ENCODE results near the gene NFX1.
"Not testable (repeated sequence)": the region's sequence is repeated elsewhere in the genome, so short reads cannot be mapped to it uniquely, and the experiment has no call there.

The NFX1 gene

DNA sequence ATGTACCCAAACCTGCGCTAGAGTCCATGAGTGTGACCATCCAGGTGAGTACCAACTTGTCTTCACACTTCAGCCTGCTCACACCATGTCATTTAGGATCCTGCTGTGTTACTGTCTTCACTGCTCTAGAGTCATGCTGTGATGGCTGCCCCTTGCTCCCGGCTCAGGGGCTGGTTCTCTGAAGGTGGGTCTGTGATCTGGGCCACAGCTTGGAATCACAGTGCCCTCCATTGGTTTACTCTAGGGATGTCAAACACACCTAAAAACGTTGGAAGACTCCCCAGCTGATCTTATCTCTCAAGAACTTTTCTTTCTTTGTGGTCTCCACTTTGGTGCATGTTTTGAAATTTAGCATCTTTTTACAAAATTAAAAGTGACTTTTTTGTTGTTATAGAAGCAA lies 53.8 kb downstream of the NFX1 start:
- Mint-ChIP-seq H3K27ac (no peak overlapping the region), H3K27me3 (no peaks in the 10 kb centered on the region), H3K4me1 (peaks cover 6% of the 10 kb centered on the region), H3K36me3 (ENCODE audit: low read depth) (peaks cover 75% of the 10 kb centered on the region), H3K4me3 (no peak overlapping the region), H3K9me3 (peaks cover 18% of the 10 kb centered on the region)
- ATAC-seq = no peak
- no peak for DNase-seq

GRCh38 chr9:33346564-33346963 lies 56.2 kb downstream of the NFX1 start:
- Mint-ChIP-seq H3K27me3 (no peaks in the 10 kb centered on the region), H3K9me3 (no peaks in the 10 kb centered on the region), H3K36me3 (ENCODE audit: low read depth) (peaks cover 62% of the 10 kb centered on the region), H3K4me1 (peaks cover 9% of the 10 kb centered on the region), H3K27ac (no peak overlapping the region), H3K4me3 (no peak overlapping the region)
- ATAC-seq (no peak), DNase-seq (no peak)

DNA sequence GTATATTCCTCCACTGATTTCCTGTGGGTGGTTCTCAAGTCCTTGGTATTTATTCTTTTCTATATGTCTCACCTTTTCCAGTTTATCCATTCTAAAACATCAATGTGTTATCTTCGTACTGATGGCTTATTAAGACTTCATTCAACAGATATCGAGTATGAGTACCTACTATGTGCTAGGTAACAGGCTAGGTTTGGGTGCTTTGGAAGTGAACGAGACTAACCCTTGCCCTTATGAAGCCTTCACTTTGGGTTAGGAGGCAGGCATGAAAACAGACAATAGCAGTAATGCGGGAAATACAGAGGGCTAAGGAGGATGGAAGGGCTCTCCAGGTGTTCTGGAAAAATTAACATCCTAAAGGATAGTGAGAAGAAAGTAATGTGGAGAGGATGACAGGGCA lies 58.7 kb downstream of the NFX1 start:
- Mint-ChIP-seq H3K36me3 (ENCODE audit: low read depth) (peaks cover 49% of the 10 kb centered on the region), H3K9me3 (no peaks in the 10 kb centered on the region), H3K27me3 (no peaks in the 10 kb centered on the region), H3K27ac (peak overlapping the region; percentile 27), H3K4me3 (no peak overlapping the region), H3K4me1 (peaks cover 3% of the 10 kb centered on the region)
- no peak for DNase-seq
- no peak for ATAC-seq

- H3K9me3 Mint-ChIP-seq = no peaks in the 10 kb centered on the region
- H3K36me3 Mint-ChIP-seq (ENCODE audit: low read depth) = peaks cover 51% of the 10 kb centered on the region
- H3K27ac Mint-ChIP-seq = no peak overlapping the region
- H3K4me1 Mint-ChIP-seq = peaks cover 3% of the 10 kb centered on the region
- no peak overlapping the region for H3K4me3 Mint-ChIP-seq
- H3K27me3 Mint-ChIP-seq = no peaks in the 10 kb centered on the region
- no peak for DNase-seq
- no peak for ATAC-seq
These were observed 59.4 kb downstream of the NFX1 start for GRCh38 chr9:33349743-33350142.

DNA sequence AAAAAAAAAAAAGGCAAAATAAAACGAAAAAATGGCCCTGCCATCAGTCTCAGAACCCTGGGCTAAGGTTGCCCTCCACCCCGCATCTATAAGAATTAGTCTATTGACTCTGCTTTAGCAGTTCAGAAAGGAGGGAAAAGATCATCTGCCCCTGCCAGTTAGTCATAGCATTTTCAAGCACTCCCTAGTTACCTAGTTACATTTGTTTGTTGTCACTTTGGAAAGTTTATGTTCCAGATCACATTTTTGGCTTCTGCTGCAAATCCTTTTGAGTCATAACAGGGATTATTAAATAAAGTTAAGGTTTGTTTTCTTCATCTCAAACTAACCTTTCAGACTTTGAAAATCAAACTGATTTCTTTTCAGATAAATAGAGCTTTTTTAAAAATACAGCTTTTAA lies 60.0 kb downstream of the NFX1 start:
- no peaks in the 10 kb centered on the region for H3K27me3 Mint-ChIP-seq
- H3K4me1 Mint-ChIP-seq = peaks cover 3% of the 10 kb centered on the region
- no peak for ATAC-seq
- peaks cover 56% of the 10 kb centered on the region for H3K36me3 Mint-ChIP-seq (ENCODE audit: low read depth)
- no peaks in the 10 kb centered on the region for H3K9me3 Mint-ChIP-seq
- H3K27ac Mint-ChIP-seq = no peak overlapping the region
- H3K4me3 Mint-ChIP-seq = no peak overlapping the region
- no peak for DNase-seq

GRCh38 chr9:33351547-33351946 lies 61.2 kb downstream of the NFX1 start:
- no peaks in the 10 kb centered on the region for H3K27me3 Mint-ChIP-seq
- peak overlapping the region; percentile 53 for H3K27ac Mint-ChIP-seq
- no peaks in the 10 kb centered on the region for H3K9me3 Mint-ChIP-seq
- H3K36me3 Mint-ChIP-seq (ENCODE audit: low read depth) = peaks cover 55% of the 10 kb centered on the region
- H3K4me1 Mint-ChIP-seq = peaks cover 3% of the 10 kb centered on the region
- no peak for DNase-seq
- peak; percentile 50 for ATAC-seq
- no peak overlapping the region for H3K4me3 Mint-ChIP-seq

DNA sequence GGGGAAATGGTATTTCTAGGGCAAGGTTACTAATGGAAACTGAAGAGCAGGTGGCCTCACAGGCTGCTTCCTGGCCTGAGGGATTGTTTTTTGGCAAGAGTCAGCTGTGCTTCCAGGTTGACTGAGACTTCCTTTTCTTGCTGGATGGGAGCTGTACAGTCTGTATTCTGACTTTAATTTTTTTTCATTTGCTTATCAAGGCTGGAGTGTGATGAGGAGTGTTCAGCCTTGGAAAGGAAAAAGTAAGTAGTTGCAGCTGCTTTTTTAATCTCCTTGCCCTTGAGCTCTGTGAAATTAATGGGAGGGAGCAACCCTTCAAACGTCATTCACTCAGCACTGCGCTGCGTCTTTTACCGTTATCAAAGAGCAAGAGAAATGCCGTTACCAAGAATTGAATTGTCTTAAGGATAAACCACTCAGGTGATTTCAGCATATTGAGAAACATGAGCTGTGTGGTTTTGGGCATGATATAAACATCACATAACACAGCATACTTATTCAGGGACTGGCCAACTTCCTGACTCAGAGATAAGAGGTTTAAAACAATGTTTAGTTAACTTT lies 64.4 kb downstream of the NFX1 start:
- Mint-ChIP-seq H3K27ac (peak overlapping the region; percentile 7), H3K27me3 (no peaks in the 10 kb centered on the region), H3K36me3 (ENCODE audit: low read depth) (peaks cover 35% of the 10 kb centered on the region), H3K9me3 (no peaks in the 10 kb centered on the region), H3K4me1 (peaks cover 3% of the 10 kb centered on the region), H3K4me3 (no peak overlapping the region)
- ATAC-seq (no peak), DNase-seq (no peak)

GRCh38 chr9:33355933-33356332 lies 65.6 kb downstream of the NFX1 start:
- no peaks in the 10 kb centered on the region for H3K4me1 Mint-ChIP-seq
- no peak for DNase-seq
- H3K27ac Mint-ChIP-seq = no peak overlapping the region
- no peaks in the 10 kb centered on the region for H3K27me3 Mint-ChIP-seq
- H3K4me3 Mint-ChIP-seq = no peak overlapping the region
- no peak for ATAC-seq
- H3K9me3 Mint-ChIP-seq = no peaks in the 10 kb centered on the region
- H3K36me3 Mint-ChIP-seq (ENCODE audit: low read depth) = peaks cover 36% of the 10 kb centered on the region

- peaks cover 38% of the 10 kb centered on the region for H3K36me3 Mint-ChIP-seq (ENCODE audit: low read depth)
- H3K9me3 Mint-ChIP-seq = not testable (repeated sequence)
These were observed 68.3 kb downstream of the NFX1 start for GRCh38 chr9:33358641-33359040.

DNA sequence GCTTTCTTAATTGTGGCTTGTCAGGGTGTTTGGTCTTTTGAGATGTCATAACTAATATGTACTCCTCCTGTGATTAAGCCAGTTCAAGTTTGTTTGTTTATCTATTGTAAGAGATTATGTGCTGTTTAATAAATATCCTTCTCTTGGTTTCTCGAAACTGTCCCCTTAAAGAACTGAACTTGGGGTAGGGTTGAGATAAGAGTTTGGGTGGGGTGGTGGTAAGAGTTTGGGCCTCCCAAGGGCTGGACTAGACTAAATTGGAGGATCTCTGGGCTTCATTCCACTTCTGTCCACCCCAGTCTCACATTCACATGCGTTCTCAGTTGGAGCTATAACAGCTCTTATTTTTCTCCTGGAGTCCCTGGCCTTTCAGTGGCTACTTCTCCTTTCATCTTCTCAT lies 73.8 kb downstream of the NFX1 start:
- Mint-ChIP-seq H3K9me3 (no peaks in the 10 kb centered on the region), H3K27me3 (no peaks in the 10 kb centered on the region)

More at GRCh38 chr9:33358641-33359040, 68.3 kb downstream of the NFX1 start:
- H3K27ac Mint-ChIP-seq, H3K4me1 Mint-ChIP-seq, ATAC-seq, H3K4me3 Mint-ChIP-seq, H3K27me3 Mint-ChIP-seq, DNase-seq: not testable (repeated sequence)

GRCh38 chr9:33364814-33365213 lies 74.5 kb downstream of the NFX1 start:
- not testable (repeated sequence) for H3K27me3 Mint-ChIP-seq, ATAC-seq
- peaks cover 44% of the 10 kb centered on the region for H3K36me3 Mint-ChIP-seq (ENCODE audit: low read depth)

More for the DNA sequence above, 73.8 kb downstream of the NFX1 start:
- H3K36me3 Mint-ChIP-seq (ENCODE audit: low read depth) = peaks cover 38% of the 10 kb centered on the region
- no peak for ATAC-seq
- no peak overlapping the region for H3K27ac Mint-ChIP-seq
- no peak overlapping the region for H3K4me3 Mint-ChIP-seq
- no peak for DNase-seq
- no peaks in the 10 kb centered on the region for H3K4me1 Mint-ChIP-seq

GRCh38 chr9:33366979-33367480 lies 76.7 kb downstream of the NFX1 start:
- Mint-ChIP-seq H3K27me3 (no peaks in the 10 kb centered on the region), H3K4me1 (no peaks in the 10 kb centered on the region), H3K9me3 (no peaks in the 10 kb centered on the region), H3K27ac (no peak overlapping the region), H3K4me3 (no peak overlapping the region), H3K36me3 (ENCODE audit: low read depth) (peaks cover 49% of the 10 kb centered on the region)
- ATAC-seq = no peak
- DNase-seq = no peak

More at GRCh38 chr9:33364814-33365213, 74.5 kb downstream of the NFX1 start:
- not testable (repeated sequence) for H3K4me1 Mint-ChIP-seq, H3K4me3 Mint-ChIP-seq, H3K27ac Mint-ChIP-seq, DNase-seq, H3K9me3 Mint-ChIP-seq

DNA sequence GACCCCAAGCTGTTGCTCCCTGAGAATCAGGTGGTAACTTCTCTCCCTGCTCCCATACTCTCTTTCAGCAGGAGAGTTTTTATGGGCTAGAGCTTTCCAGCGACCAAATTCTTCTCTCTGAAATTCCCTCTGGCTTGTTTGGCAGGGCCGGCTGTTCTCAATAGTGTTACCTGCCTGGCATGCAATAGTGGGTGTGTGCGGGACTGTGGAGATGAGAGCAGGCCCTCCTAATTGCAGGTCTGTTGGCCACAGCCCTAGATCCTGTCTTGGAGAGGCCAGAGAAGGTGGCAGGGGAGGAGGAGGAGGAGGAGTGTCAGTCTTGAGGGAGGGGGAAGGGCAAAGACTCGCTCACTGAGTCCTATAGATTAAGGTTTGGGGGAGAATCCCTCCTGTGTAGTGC lies 82.6 kb downstream of the NFX1 start:
- H3K27ac Mint-ChIP-seq = no peak overlapping the region
- no peak overlapping the region for H3K4me3 Mint-ChIP-seq
- no peaks in the 10 kb centered on the region for H3K27me3 Mint-ChIP-seq
- H3K36me3 Mint-ChIP-seq (ENCODE audit: low read depth) = peaks cover 20% of the 10 kb centered on the region
- H3K4me1 Mint-ChIP-seq = peaks cover 8% of the 10 kb centered on the region
- ATAC-seq (no peak), DNase-seq (no peak)
- H3K9me3 Mint-ChIP-seq = no peaks in the 10 kb centered on the region

DNA sequence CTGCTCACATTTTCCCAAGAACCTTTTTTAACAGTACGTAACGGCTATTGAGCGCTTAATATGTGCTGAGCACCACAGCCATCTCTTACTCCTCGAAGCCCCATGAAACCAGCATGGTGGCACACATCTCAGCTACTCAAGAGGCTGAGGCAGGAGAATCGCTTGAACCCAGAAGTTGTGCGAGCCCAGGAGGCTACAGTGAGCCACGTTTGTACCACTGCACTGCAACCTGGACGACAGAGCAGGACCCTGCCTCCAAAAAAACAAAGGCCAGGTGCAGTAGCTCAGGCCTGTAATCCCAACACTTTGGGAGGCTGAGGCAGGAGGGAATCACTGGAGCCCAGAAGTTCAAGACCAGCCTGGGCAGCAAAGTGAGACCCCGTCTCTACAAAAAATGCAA lies 83.9 kb downstream of the NFX1 start:
- ATAC-seq (no peak), DNase-seq (no peak)
- H3K9me3 Mint-ChIP-seq = no peaks in the 10 kb centered on the region
- no peak overlapping the region for H3K27ac Mint-ChIP-seq
- no peaks in the 10 kb centered on the region for H3K27me3 Mint-ChIP-seq
- H3K4me3 Mint-ChIP-seq = no peak overlapping the region
- peaks cover 8% of the 10 kb centered on the region for H3K4me1 Mint-ChIP-seq
- H3K36me3 Mint-ChIP-seq (ENCODE audit: low read depth) = peaks cover 16% of the 10 kb centered on the region

DNA sequence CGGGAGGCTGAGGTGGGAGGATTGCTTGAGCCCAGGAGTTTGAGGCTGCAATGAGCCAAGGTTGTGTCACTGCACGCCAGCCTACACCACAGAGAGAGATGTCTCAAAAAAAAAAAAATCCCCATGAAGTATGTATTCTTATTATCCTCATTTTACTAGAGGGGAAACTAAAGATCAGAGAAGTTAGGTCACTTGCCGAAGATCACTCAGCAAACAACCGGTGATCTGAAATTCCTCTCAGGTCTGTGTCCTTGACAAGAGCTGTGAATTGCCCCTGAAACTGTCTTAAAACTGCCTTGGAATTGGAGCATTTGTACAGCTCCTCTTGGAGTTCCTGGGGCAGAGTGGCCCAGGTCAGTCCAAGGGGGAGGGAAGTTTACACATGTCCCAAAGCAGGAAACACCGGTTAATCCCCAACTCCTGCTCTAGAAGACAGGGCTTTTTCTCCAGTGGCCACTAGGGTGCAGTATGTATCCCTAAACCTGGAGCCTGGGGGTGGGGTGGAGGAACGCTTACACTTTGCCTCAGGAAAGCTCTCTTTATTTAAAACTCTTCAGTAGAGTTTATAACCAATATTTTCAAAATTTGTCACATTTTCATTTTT lies 84.4 kb downstream of the NFX1 start:
- no peak overlapping the region for H3K4me3 Mint-ChIP-seq
- DNase-seq (peak; percentile 71), ATAC-seq (peak; percentile 66)
- H3K27me3 Mint-ChIP-seq = no peaks in the 10 kb centered on the region
- peaks cover 8% of the 10 kb centered on the region for H3K4me1 Mint-ChIP-seq
- H3K9me3 Mint-ChIP-seq = no peaks in the 10 kb centered on the region
- no peak overlapping the region for H3K27ac Mint-ChIP-seq
- peaks cover 11% of the 10 kb centered on the region for H3K36me3 Mint-ChIP-seq (ENCODE audit: low read depth)

Data from activated naive CD8-positive, alpha-beta T cell treated with anti-CD3 and anti-CD28 coated beads, Interleukin-2, amount 50 U/mL, for 24 hours (primary cell).